HG03097 (cell line): ENCODE measurements around the gene ENPP3.

Experiments
- ATAC-seq: cut with Tn5 transposase; IDR thresholded peaks from one replicate; pipeline ENCODE4 v1.9.1; 2021; ENCODE audit not compliant: unreplicated experiment, low FRiP score

ENPP3 gene

DNA sequence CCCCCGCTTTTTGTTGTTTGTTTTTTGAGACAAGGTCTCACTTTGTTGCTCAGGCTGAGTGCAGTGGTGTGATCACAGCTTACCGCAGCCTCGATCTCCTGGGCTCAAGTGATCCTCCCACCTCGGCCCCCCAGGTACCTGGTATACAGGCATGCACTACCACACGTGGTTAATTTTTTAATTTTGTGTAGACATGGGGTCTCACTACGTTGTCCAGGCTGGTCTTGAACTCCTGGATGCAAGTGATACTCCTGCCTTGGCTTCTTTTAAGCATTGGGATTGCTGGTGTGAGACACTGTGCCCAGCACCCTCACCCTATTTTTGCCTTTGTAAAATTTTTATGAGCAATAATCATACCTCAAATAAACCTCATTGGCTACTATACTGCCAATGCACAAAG lies 5.5 kb downstream of the ENPP3 start:
- ATAC-seq, result no peak

DNA sequence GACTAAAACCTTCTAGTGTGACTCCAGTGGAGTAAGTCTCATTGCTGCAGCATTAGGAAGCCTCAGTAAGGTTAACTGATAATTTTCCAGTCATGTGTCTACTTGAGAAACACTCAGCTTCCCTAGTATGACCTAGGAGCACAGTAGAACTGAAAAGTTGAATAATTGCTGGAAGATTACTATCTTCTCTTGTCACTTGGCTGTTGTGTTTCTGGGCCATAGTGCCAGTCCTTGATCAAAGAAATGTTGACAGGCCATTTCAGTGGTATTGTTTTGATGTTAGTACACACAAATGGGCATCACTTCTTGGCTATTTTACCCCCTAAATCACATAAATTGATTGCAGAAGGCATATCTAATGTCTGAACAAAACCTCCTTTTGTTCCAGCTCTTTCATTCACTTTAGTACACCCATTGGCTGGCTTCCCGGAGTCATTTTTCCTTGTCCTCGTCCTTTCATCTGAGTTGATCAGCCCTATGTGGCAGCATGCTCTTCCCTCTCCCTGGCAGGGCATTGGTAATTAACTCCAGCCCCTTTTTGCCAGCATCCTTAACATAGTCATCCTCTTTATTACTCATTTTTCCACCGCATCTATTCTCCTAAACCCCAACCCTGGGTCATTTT lies 6.0 kb downstream of the ENPP3 start:
- ATAC-seq, result no peak

DNA sequence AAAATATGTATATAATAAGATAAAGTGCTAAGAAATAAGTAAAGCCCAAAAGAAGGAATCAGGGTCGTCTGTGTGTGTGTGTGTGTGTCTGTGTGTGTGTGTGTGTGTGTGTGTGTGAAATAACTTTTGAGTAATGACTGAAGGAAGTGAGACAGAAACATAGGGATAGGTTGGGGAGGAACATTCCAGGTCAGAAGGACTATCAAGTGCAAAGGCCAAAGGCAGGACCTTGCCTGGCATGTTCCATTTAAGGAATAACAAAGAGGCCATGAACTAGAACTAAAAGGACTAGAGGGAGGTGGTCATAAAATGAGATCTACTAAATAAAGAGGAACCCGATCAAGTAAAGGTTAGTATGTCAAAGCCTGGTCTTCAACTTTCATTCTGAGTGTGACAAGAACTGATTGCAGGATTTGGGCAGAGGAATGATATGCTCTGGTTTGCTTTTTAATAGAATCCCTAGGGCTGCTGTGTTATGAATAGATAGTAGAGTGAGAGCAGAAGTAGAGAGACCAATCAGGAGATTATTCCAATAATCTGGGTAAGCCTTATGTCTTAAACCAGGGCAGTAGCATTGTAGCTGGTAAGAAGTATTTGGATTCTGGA lies 6.9 kb downstream of the ENPP3 start:
- ATAC-seq, result no peak

DNA sequence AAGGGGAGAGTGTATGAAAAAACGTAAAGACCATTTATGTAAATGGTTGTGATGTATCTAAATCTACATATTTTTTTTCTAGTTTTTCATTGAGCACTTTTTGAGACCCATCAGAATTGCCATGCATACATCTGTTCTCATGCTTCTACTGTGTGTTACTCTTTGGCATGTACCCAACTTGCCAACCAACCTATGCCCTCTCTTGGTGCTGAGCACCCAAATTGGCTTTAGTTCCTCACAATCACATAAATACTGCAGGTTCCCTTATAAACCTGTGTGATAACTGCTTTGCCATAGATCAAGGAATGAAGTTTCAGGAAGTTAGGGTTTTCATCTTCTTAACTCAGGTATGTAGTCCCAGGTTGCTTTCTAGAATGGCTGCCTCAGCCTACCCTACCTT lies 7.8 kb downstream of the ENPP3 start:
- no peak for ATAC-seq

DNA sequence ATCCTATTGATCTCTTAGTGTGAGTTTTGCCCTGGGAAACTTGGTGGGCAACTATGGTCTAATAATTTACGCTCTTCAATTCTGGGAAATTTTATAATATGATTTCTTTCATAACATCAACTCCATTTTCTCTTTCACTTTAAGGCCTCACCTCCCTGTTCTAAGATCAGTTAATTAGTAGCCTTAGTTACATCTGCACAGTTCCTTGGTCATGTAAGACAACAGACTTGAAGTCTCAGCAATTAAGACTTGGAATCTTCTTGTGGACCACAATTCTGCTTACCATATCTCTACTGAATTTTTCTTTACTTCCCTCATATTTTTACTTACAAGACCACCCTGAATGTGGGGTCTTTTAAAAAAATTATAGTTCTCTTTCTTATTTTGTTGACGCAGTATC lies 8.7 kb downstream of the ENPP3 start:
- no peak for ATAC-seq

- no peak for ATAC-seq
Measured at GRCh38 chr6:131646249-131646670, 9.2 kb downstream of the ENPP3 start.

DNA sequence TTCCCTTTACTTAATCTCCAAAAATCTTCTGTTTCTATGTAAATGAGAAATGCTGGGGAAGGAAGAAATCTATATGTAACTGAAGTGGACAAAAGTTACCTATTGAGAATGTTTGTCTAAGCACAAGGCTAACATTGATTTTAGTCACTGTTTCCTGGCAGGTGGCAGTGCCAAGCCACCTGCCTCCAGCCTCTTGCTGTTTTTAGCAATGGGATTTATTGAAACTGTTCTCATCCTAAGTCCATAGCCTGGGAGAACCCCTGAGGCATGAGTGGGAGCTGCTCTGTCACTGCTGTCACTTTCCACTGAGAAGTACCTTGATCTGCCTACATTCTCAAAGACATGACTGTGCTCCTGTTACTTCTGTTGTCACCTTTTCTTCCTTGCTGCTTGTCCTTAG lies 14.7 kb downstream of the ENPP3 start:
- ATAC-seq, result no peak

DNA sequence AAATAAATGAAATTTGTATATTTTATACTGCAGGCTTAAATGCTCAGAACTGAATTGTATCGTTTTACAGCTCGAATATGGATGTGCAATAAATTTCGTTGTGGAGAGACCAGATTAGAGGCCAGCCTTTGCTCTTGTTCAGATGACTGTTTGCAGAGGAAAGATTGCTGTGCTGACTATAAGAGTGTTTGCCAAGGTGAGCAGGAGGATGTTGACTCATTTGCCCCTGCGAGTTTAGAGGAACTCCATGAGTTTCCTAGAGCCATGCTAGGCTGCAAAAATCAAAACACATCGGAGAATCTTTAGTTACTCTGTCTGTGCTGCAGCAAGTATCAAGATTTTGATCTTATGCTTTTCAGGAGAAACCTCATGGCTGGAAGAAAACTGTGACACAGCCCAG lies 15.4 kb downstream of the ENPP3 start:
- ATAC-seq, result no peak

DNA sequence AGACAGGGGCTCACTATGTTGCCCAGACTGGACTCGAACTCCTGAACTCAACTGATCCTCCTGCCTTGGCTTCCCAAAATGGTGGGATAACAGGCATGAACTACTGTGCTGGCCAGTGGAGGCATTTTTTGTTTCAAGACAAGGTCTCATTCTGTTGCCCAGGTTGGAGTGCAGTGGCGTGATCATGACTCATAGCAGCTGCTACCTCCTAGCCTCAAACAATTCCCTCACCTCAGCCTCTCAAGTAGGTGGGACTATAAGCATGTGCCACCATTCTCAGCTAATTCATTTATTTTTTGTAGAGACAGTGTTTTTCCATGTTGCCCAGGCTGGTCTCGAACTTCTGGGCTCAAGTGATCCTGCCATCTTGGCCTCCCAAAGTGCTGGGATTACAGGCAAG lies 17.2 kb downstream of the ENPP3 start:
- ATAC-seq, result no peak

DNA sequence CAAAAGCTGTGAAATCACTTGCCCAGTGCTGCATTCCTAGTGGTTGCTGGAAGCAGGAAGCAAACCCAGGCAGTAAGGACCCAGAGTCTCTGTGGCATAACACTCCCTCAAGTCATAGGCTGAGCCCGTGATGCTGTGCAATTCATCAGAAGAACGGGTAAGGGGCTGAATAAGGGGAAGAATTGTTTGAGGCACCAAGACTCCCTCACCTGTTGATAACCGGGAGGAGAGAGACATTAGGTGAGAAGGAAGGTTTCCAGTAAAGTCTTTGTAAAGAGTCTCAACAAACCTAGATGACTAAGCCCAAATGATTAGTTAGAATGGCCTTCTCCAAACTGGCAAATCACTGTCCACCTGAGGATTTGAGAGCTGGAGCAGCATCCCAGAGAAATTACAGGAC lies 18.3 kb downstream of the ENPP3 start:
- ATAC-seq, result no peak

- ATAC-seq, result no peak
Measured at GRCh38 chr6:131655951-131656350, 18.8 kb downstream of the ENPP3 start.

GRCh38 chr6:131656667-131657066 lies 19.6 kb downstream of the ENPP3 start:
- ATAC-seq, result no peak

GRCh38 chr6:131657222-131657621 lies 20.1 kb downstream of the ENPP3 start:
- no peak for ATAC-seq

- ATAC-seq, result no peak
Measured at GRCh38 chr6:131657630-131658111, 20.6 kb downstream of the ENPP3 start.

- ATAC-seq, result no peak
Measured at GRCh38 chr6:131658287-131658686, 21.2 kb downstream of the ENPP3 start.

DNA sequence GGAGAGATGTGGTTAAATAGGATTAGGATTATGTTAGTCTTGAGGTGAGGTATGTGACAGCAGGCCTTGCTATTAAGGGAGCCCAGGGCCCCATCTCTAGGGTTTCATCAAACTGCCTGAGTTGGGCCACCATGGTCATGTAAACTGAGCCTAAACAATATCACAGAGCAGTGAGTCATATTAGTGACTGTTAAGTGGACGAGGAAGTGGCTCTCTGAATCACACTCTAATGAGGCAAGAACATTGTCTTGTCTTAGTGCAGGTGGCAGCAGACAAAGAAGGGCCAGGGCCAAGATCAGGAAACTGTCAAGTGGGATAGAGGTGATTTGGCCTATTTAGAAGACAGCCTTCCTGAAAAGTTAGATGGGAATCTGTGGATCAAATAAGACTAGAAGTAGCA lies 23.1 kb downstream of the ENPP3 start:
- no peak for ATAC-seq

DNA sequence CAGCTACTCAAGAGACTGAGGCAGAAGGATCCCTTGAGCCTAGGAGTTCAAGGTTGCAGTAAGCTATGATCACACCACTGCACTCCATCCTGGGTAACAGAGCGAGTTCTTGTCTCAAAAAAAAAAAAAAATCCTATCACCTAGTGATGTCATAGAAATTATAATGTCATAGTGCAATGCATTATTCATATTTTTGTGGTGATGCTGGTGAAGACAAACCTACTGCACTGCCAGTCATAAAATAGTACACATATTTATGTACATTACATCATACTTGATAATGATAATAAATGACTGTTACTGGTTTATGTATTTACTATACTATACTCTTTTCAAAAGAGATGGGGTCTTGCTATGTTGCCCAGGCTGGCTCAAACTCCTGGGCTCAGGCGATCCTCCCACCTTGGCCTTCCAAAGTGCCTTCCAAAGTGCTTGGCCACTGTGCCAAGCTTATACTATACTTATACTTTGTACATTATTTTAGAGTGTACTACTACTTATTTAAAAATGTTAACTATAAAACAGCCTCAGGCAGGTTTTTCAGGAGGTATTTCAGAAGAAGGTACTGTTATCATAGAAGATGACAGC lies 26.6 kb downstream of the ENPP3 start:
- ATAC-seq, result no peak

- ATAC-seq, result no peak
Measured at GRCh38 chr6:131669891-131670290, 32.8 kb downstream of the ENPP3 start.

- ATAC-seq, result no peak
Measured at GRCh38 chr6:131673184-131673583, 36.1 kb downstream of the ENPP3 start.

- ATAC-seq, result no peak
Measured at GRCh38 chr6:131678442-131678841, 41.3 kb downstream of the ENPP3 start.

DNA sequence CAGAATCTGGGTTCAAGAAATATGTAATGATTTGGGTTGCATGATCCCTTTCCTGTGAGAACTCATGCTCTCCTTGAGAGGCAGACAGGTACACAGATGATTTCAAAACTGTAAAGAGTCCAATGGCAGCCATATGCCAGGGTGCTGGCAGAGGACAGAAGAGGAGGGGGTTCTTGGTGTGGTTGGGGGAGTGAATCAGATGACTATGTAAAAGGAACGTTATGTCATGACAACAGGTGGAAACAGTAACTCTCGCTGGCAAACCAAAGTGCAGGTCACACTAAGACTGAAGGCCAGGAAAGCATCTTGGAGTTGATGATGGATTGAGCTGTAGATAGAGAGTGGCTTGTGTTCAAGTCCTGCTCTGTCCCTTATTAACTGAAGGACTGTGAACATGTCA lies 43.8 kb downstream of the ENPP3 start:
- no peak for ATAC-seq

DNA sequence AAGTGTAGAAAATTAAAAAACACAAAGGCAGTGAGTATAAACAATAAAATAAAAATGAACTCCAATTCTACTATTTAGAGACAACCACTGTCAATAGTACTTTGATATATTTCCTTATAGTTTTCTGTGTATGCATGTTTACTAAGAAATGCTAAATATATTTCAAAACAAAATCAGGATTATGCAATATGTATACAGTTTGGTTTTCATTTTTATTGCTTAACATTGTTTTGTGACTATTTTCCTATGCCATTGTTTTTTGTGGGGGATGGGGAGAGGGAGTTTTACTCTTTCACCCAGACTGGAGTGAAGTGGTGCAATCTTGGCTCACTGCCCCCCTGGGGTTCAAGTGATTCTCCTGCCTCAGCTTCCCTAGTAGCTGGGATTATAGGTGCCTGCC lies 44.5 kb downstream of the ENPP3 start:
- no peak for ATAC-seq
